HG03558 (cell line): ENCODE measurements around the gene MBD3.

Source experiments
- ATAC-seq: cut with Tn5 transposase; IDR thresholded peaks from one replicate; pipeline ENCODE4 v1.9.1; 2021; ENCODE audit warnings: moderate number of reproducible peaks; ENCODE audit not compliant: unreplicated experiment; ENCODE audit errors: extremely low read depth

The MBD3 gene

DNA sequence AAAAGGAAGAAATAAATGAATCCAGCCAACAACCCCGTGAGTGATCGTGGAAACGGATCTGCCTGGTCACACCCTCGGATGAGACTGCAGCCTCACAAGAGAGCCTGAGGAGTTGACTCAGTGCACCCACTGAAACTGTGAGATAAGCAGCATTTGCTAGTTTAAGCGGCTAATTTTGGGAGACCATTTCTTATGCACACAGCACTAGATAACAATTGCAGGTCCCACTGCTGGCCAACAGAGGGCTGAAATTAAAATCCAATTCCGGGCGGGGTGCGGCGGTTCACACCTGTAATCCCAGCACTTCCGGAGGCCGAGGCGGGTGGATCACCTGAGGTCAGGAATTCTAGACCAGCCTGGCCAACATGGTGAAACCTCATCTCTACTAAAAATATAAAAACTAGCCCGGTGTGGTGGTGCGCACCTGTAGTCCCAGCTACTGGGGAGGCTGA, 9.0 kb upstream of the MBD3 start:
- no peak for ATAC-seq

DNA sequence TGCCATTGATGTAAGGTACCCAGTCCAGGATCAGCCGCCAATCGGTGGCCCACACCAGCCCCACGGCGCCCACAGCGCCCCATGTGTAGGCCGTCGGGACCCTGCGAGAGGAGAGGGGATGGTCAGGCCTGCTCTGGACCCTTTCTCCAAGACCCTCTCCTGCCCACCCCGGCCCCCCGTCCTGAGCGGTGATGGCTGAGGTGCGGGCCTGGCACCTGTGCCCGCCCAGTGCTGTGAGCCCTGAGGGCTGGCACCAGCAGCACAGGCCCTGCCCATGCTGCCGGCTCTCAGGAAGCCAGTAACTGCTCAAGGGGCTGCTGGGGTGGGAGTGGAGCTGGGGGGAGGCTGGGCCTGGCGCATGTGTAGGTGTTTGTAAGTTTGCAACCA, 6.8 kb upstream of the MBD3 start:
- ATAC-seq: no peak

DNA sequence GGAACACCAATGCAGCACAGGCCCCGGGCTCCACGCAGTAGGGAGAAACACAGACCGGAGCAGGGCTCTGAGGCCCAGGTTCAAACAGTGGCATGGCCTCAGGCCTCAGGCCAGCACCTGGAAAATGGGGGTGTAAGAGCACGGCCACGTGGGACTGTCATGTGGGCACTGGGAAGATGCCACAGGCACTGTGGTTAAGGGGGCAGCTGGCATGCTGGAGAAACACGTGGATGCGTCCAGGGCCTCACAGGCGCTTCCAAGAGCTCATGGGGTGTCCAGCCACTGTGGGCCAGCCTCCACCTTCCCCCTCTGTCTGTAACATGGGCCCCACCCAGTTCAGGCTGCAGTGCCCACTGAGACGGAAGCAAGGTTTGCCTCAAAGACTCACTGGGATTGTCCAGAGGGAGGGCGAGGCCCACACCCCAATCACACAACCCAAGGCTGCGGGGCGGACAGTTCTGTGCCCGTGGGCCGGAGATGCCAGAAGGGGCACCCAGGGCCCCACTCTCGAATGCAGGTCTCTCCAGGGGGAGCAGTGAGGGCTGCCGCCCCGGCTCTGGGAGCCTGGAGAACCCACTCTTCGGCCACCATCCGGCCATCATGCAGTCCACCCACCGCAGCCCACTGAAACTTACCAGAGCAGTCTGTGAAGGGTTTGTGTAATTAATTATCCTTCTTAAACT, 6.3 kb upstream of the MBD3 start:
- no peak for ATAC-seq

DNA sequence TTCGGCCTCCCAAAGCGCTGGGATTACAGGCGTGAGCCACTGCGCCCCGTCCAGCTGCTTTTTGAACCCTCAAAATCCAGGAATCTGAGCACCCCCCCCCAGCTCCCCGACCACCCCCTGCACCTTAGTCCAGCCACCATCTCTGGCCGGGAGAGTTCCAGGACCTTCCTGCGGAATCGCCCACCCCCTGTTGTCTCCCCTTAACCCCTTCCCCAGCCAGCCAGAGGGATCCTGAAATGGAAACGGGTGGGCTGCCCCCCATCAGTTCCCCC, 772 bp upstream of the MBD3 start:
- ATAC-seq: no peak

- peak; percentile 45 for ATAC-seq
Measured at GRCh38 chr19:1592024-1592754, 476 bp downstream of the MBD3 start.

- no peak for ATAC-seq
Measured at GRCh38 chr19:1591421-1592023, 1.1 kb downstream of the MBD3 start.

DNA sequence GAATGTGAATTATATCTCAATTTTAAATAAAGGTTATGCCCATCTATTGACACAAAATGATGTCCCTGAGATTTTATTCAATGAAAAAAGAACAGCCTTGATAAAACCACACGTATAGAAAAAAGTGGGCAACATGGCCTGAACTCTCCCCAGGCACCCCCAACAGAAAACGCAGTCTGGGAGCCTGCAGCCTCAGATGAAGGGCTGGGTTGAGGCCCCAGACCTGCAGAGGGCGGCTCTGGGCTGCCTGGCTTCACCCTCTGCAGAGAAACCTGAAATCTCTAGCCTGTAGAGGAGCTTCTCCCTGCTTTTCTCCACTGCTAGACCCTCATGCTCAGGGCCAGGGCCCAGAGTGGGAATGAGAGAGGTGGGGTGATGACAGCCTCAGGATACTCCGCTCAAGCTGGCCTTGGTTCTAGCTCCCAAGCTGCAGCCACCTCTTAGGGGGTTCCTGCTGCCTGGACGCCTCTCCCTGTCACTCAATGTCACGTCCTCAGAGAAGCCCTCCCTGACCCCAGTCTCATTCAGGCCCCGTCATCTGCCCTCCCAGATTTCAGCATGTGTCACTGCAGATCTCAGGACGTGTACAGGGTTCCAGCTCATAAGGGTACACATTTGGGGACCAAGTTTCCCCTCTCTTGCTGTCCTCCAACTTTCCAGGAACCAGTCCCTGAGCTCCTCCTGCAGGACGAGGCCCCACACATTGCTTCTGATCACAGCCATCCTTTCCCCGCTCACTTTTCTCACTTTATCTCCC, 1.8 kb downstream of the MBD3 start:
- ATAC-seq: no peak

DNA sequence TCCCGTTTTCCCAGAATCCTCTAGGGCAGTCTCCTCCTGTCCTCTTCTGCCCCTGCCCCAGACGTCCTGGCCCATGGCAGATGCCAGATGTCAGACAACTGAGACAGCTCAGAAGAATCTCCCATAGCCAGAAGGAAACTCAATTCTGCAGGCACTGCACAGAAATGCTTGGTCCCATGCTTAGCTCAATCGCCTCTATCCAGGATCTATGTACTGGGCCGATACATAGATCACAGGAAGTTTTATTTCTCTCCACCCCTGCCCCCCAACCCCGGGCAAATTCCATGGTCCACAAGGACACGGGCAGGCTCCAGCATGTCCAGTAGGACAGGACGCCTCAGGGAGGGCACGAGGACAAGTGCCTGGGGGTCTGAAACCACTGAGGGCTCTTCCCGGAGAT, 4.8 kb downstream of the MBD3 start:
- ATAC-seq: no peak

DNA sequence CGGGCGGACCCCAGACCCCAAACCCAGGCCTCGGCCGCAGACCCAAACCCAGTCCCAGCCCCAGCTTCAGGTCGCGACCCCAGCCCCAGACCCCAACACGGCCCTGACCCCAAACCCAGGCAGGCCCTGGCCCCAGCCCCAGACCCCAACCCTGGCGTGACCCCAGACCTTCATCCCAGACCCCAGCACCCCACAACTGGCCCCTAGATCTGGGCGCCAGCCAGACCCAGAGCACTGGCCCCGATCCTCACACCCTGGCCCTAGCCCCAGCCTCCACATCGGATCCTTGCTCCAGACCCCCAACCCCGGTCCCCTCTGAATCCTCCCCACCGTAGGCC, 7.5 kb downstream of the MBD3 start:
- ATAC-seq: no peak

DNA sequence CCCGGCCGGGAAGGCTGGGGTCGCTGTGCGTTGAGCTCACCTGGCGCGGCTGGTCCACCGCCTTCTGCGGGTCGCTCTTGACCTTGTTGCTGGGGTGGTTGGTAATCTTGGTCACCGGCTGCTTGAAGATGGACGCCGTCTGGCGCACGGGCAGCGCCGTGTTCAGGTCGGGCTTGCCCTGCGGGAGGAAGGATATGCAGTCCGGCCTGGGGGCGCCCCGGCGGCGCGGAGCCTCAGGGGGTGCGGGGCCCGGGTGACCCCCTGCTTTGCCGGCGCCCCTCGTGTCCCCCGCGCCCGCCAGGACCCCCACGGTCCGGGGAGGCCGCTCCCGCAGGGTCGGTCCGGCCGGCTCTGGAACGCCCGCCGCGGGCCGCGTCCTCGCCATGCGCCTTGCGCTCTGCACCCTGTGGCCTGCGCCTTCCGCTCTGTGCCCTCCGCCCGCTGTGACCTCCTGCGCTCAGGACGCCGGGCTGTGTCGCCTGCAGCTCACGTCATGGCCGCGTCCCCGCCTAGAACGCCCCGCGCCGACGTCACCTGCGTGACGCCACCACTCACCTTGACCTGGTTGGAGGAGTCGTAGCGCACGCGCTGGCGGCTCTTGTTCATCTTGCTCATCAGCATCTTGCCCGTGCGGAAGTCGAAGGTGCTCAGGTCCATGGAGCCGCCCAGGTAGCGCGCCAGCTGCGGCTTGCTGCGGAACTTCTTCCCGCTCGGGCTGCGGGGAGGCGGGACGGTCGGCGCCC, 8.0 kb downstream of the MBD3 start:
- no peak for ATAC-seq

GRCh38 chr19:1582201-1582600, 10.5 kb downstream of the MBD3 start:
- ATAC-seq: no peak

DNA sequence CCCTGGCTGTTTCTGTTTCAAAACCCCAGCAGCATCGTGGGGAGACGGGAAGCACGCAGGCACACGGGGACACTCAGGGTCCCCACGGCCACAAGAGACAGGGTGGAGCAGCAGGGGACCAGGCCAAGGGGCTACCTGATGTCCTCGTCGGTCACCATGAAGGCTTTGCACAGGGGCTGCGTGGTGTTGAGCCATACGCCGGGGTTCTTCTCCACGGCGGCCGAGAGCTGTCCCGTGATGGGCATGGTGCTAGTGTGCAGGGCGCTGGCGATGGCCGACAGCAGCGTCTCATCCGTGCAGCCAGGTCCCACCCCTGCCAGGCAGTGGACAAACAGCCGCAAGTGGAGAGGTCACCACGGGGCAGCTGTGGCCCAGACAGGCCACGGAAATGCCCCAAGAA, 11.7 kb downstream of the MBD3 start:
- no peak for ATAC-seq

DNA sequence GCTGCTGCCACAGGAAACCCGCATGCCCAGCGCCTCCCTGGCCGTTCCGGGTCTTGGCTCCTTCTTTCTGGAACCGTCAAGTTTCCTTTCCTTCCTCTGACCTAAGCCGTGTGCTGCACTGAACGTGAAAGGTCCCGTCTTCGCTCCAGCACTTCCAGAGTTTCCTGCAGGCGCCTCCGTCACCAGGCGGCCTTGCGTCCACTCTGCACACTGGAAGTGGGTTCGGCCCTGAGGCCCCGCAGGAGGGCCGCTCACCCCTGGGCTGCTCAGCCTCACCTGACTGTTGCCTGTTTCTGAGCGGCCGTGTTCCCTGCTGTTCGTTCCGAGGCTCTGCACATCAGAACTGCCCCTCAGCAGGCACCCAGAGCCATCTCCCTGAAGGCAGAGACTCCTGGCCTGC, 12.3 kb downstream of the MBD3 start:
- ATAC-seq: no peak

- no peak for ATAC-seq
Measured at GRCh38 chr19:1579222-1579621, 13.4 kb downstream of the MBD3 start.

DNA sequence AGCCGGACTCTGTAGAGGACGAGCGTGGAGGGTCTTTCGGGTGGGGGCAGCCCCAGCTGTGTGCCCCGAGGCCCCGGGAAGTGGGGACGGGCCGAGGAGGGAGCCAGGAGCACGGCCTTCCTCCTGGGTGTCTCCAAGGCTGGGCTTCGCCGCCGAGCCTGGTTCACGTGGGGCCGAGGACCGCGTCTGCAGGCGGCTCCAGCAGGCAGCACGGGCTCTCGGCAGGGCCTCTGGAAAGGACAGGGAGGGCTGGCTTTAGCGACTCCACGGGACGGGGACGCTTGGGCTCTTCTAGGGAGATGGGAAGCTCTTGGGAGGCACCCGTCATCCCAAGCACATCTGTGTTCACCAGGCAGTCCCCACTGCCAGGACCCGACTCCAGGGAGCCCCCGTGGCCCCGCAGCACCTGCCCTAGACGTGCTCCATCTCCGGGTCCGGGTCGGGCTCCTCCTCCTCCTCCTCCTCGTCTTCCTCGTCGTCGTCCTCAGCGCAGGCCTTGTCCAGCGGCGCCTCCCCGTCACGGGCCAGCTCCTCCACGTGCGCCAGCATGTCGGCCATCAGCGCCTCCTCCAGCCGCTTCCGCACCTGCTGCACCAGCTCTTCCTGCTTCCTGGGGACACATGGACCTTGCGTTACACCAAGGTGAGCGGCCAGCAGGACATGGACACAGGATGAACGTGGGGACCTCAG, 14.6 kb downstream of the MBD3 start:
- no peak for ATAC-seq

- ATAC-seq: no peak
Measured at GRCh38 chr19:1577090-1577928, 15.4 kb downstream of the MBD3 start.

GRCh38 chr19:1576242-1577089, 16.2 kb downstream of the MBD3 start:
- ATAC-seq: no peak
